SK-N-SH (cell line): ENCODE results near the gene TECPR2. TPM values are rescaled to one million over a fixed set of nuclear protein-coding genes. Genes with fewer than 3 reads are reported as not detected.

ENCODE experiments used
- CTCF ChIA-PET: fragments of 300-600, 350-600 bp; formaldehyde crosslinking; extraction: SDS; loops from one replicate; lab custom pipeline; 2021; lab: Yijun Ruan, JAX
- POLR2A ChIA-PET: fragments of 350-600 bp; sonication (Branson Sonifier 250); formaldehyde crosslinking; extraction: SDS; loops from one replicate; lab custom pipeline; 2020; ENCODE audit warnings: antibody characterized with exemption, inconsistent platforms; lab: Yijun Ruan, JAX
- DNase-seq: peaks from one replicate; pipeline ENCODE4 v3.0.0; 2012
- H2AFZ ChIP-seq: fragments of 200-600 bp; sonication (generic); 2 replicates; pipeline ENCODE4 v1.8.1; 2016; ENCODE audit warnings: antibody characterized with exemption, mild to moderate bottlenecking, low read depth
- H3F3A ChIP-seq: fragments of 200-600 bp; sonication (generic); replicated peaks from 2 replicates; pipeline ENCODE3; 2016; ENCODE audit warnings: antibody characterized with exemption, mild to moderate bottlenecking; ENCODE audit not compliant: insufficient read depth
- H3K27ac ChIP-seq, 2 experiments: fragments of 200-500 bp in 1 of 2; fragments of 200-600 bp in 1 of 2; sonication (Bioruptor generic) in 1 of 2; sonication (generic), shearing (Covaris generic) in 1 of 2; 2 replicates each; pipeline versions ENCODE4 v1.5.1 to v1.6.1; 2014 to 2016; ENCODE audit warnings: low read depth in 2 of 2, inconsistent platforms in 1 of 2, low read length in 1 of 2, mild to moderate bottlenecking in 1 of 2, mixed read lengths in 1 of 2
- H3K27me3 ChIP-seq: fragments of 200-600 bp; sonication (generic), shearing (Covaris generic); 2 replicates; pipeline ENCODE4 v1.6.1; 2016; ENCODE audit warnings: mixed run types; ENCODE audit not compliant: insufficient read depth
- H3K36me3 ChIP-seq, 2 experiments: fragments of 200-500 bp in 1 of 2; fragments of 200-600 bp in 1 of 2; sonication (Bioruptor generic) in 1 of 2; sonication (generic) in 1 of 2; replicated peaks in 1 of 2; 2 replicates each; pipeline versions ENCODE3 to v1.5.1; 2014 to 2016; ENCODE audit warnings: low read length in 1 of 2, mild to moderate bottlenecking in 1 of 2; ENCODE audit not compliant: insufficient read depth in 2 of 2, control insufficient read depth in 1 of 2
- H3K4me1 ChIP-seq, 2 experiments: fragments of 200-500 bp in 1 of 2; fragments of 200-600 bp in 1 of 2; sonication (Bioruptor generic) in 1 of 2; sonication (generic), shearing (Covaris generic) in 1 of 2; 2 replicates each; pipeline versions ENCODE4 v1.5.1 to v1.6.1; 2014 to 2016; ENCODE audit warnings: low read depth in 1 of 2, low read length in 1 of 2, mixed run types in 1 of 2; ENCODE audit not compliant: insufficient read depth in 2 of 2, control insufficient read depth in 1 of 2
- H3K4me2 ChIP-seq: fragments of 200-600 bp; sonication (generic), shearing (Covaris generic); 2 replicates; pipeline ENCODE4 v1.6.1; 2017; ENCODE audit warnings: mixed run types
- H3K4me3 ChIP-seq, 2 experiments: fragments of 200-500 bp in 1 of 2; fragments of 200-600 bp in 1 of 2; sonication (Bioruptor generic) in 1 of 2; sonication (generic), shearing (Covaris generic) in 1 of 2; 2 replicates each; pipeline versions ENCODE4 v1.5.1 to v1.8.1; 2014 to 2016; ENCODE audit warnings: low read depth in 2 of 2, inconsistent platforms in 1 of 2, low read length in 1 of 2, mild to moderate bottlenecking in 1 of 2, mixed read lengths in 1 of 2, moderate library complexity in 1 of 2
- H3K79me2 ChIP-seq: fragments of 200-600 bp; sonication (generic); 2 replicates; pipeline ENCODE4 v1.8.1; 2017; ENCODE audit warnings: mild to moderate bottlenecking; ENCODE audit not compliant: insufficient read depth
- H3K9ac ChIP-seq: fragments of 200-600 bp; sonication (generic); 2 replicates; pipeline ENCODE4 v1.6.1; 2017; ENCODE audit warnings: mixed run types
- H3K9me2 ChIP-seq: fragments of 200-600 bp; sonication (generic); 2 replicates; pipeline ENCODE4 v1.6.1; 2017; ENCODE audit warnings: mixed run types
- H3K9me3 ChIP-seq: fragments of 200-600 bp; sonication (generic); 2 replicates; pipeline ENCODE4 v1.6.1; 2017; ENCODE audit warnings: mixed run types, mild to moderate bottlenecking, moderate library complexity
- H4K20me1 ChIP-seq: fragments of 200-600 bp; sonication (generic); 2 replicates; pipeline ENCODE4 v1.6.1; 2017; ENCODE audit warnings: mild to moderate bottlenecking, mixed run types; ENCODE audit not compliant: insufficient read depth
- FOXJ3 ChIP-seq: sonication (generic); formaldehyde crosslinking; IDR thresholded peaks from 2 replicates; pipeline ENCODE4 v1.5.1; 2020; ENCODE audit warnings: mild to moderate bottlenecking, missing genetic modification reagents
- FOXM1 ChIP-seq: IDR thresholded peaks from 2 replicates; pipeline ENCODE4 v1.4.0; 2012; ENCODE audit warnings: low read depth, mild to moderate bottlenecking
- JUND ChIP-seq: IDR thresholded peaks from 2 replicates; pipeline ENCODE4 v1.4.0; 2012
- POLR2AphosphoS5 ChIP-seq: IDR thresholded peaks from 2 replicates; pipeline ENCODE4 v1.6.1; 2012; ENCODE audit warnings: low read depth, low read length
- RAD21 ChIP-seq: IDR thresholded peaks from 2 replicates; pipeline ENCODE4 v1.6.1; 2012; ENCODE audit warnings: mild to moderate bottlenecking, low read length
- WGBS: methylation state at CpG from one replicate; pipeline ENCODE4 v1.1.6; 2017; ENCODE audit warnings: low lambda C conversion rate; 5-methylcytosine and 5-hydroxymethylcytosine counted together
- polyA plus RNA-seq, 3 experiments: library from polyadenylated mRNA; depleted of rRNA; stranded (reverse); fragments of >200 nt; gene quantifications; 2 replicates each; pipeline ENCODE4 v1.2.3, GENCODE V29; 2012
- TF ChIP-seq, protein P1 (sequence below): fragments of 150-350 bp; IDR thresholded peaks from 2 replicates; pipeline ENCODE4 v1.6.1; 2017; ENCODE audit warnings: antibody characterized with exemption, low read length, low read depth, borderline replicate concordance
- TF ChIP-seq, protein P2 (sequence below): IDR thresholded peaks from 2 replicates; pipeline ENCODE4 v1.4.0; 2012; ENCODE audit warnings: low read depth, borderline replicate concordance
- TF ChIP-seq, protein P3 (sequence below): IDR thresholded peaks from 2 replicates; pipeline ENCODE4 v1.6.1; 2012; ENCODE audit warnings: mild to moderate bottlenecking, low read depth, low read length, moderate library complexity
- TF ChIP-seq, protein P4 (sequence below): IDR thresholded peaks from 2 replicates; pipeline ENCODE4; 2012

The TECPR2 gene
- polyA plus RNA-seq, 1 of the 3 experiments (the other 2 are of a cell fraction): 6.9 TPM

DNA sequence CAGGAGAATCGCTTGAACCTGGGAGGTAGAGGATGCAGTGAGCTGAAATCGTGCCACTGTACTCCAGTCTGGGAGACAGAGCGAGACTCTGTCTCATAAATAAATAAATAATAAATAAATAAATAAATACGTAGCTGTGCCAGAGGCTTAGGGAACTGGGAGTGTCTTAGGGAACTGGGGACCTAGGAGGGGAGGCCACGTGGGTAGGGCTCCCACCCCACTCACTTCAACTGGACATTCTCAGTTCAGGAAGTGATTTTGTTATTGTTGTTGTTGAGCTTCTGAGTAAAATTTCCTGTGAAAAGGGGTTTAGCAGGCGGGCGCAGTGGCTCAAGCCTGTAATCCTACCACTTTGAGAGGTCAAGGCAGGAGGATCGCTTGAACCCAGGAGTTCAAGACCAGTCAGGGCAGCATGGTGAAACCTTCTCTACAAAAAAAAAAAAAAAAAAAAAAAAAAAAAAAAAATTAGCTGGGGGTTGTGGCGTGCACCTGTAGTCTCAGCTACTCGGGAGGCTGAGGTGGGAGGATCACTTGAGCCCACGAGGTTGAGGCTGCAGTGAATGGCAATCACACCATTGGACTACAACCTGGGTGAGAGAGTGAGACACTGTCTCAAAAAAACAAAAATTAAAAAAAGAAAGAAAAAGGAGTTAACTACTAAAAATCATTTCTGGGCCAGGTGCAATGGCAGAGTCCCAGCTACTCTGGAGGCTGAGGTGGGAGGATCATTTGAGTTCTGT lies 165.9 kb downstream of the TECPR2 start:
- Histone ChIP-seq H3K4me3 (no peak overlapping the region), H3K36me3 (no peaks in the 10 kb centered on the region), H3K9ac (no peak overlapping the region), H3K9me3 (no peaks in the 10 kb centered on the region), H3K27ac (no peak overlapping the region), H3K9me2 (no peaks in the 10 kb centered on the region), H3F3A (peaks cover 8% of the 10 kb centered on the region), H3K4me1 (peaks cover 0 to 11% of the 10 kb centered on the region in 2 experiments; a peak in 2 of 4 replicates), H3K79me2 (no peaks in the 10 kb centered on the region), H2AFZ (no peak overlapping the region), H3K27me3 (no peaks in the 10 kb centered on the region)
- 89% methylated on average over 11 of the region's 11 CpGs for WGBS
- ChIA-PET CTCF (interaction anchor here (1.8 kb wide), 1 partner anchor 91 kb away, joined by 4 read pairs; no protein-coding TSS in a partner anchor), POLR2A (interaction anchor here (0.5 kb wide), 1 partner anchor 15 kb away, joined by 4 read pairs; no protein-coding TSS in a partner anchor)
- TF ChIP-seq JUND: no peak
- TF ChIP-seq POLR2AphosphoS5: no peak
- TF ChIP-seq, protein P1, sequence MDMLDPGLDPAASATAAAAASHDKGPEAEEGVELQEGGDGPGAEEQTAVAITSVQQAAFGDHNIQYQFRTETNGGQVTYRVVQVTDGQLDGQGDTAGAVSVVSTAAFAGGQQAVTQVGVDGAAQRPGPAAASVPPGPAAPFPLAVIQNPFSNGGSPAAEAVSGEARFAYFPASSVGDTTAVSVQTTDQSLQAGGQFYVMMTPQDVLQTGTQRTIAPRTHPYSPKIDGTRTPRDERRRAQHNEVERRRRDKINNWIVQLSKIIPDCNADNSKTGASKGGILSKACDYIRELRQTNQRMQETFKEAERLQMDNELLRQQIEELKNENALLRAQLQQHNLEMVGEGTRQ: no peak
- TF ChIP-seq, protein P2, sequence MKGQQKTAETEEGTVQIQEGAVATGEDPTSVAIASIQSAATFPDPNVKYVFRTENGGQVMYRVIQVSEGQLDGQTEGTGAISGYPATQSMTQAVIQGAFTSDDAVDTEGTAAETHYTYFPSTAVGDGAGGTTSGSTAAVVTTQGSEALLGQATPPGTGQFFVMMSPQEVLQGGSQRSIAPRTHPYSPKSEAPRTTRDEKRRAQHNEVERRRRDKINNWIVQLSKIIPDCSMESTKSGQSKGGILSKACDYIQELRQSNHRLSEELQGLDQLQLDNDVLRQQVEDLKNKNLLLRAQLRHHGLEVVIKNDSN: no peak
- no peak for TF ChIP-seq RAD21
- no peak for TF ChIP-seq FOXM1
- no peak for TF ChIP-seq FOXJ3
- TF ChIP-seq, protein P3, sequence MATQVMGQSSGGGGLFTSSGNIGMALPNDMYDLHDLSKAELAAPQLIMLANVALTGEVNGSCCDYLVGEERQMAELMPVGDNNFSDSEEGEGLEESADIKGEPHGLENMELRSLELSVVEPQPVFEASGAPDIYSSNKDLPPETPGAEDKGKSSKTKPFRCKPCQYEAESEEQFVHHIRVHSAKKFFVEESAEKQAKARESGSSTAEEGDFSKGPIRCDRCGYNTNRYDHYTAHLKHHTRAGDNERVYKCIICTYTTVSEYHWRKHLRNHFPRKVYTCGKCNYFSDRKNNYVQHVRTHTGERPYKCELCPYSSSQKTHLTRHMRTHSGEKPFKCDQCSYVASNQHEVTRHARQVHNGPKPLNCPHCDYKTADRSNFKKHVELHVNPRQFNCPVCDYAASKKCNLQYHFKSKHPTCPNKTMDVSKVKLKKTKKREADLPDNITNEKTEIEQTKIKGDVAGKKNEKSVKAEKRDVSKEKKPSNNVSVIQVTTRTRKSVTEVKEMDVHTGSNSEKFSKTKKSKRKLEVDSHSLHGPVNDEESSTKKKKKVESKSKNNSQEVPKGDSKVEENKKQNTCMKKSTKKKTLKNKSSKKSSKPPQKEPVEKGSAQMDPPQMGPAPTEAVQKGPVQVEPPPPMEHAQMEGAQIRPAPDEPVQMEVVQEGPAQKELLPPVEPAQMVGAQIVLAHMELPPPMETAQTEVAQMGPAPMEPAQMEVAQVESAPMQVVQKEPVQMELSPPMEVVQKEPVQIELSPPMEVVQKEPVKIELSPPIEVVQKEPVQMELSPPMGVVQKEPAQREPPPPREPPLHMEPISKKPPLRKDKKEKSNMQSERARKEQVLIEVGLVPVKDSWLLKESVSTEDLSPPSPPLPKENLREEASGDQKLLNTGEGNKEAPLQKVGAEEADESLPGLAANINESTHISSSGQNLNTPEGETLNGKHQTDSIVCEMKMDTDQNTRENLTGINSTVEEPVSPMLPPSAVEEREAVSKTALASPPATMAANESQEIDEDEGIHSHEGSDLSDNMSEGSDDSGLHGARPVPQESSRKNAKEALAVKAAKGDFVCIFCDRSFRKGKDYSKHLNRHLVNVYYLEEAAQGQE: no peak
- TF ChIP-seq, protein P4, sequence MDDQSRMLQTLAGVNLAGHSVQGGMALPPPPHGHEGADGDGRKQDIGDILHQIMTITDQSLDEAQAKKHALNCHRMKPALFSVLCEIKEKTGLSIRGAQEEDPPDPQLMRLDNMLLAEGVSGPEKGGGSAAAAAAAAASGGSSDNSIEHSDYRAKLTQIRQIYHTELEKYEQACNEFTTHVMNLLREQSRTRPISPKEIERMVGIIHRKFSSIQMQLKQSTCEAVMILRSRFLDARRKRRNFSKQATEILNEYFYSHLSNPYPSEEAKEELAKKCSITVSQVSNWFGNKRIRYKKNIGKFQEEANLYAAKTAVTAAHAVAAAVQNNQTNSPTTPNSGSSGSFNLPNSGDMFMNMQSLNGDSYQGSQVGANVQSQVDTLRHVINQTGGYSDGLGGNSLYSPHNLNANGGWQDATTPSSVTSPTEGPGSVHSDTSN: no peak
- TF ChIP-seq, all 33 proteins: peak for 0
- H3K4me2 ChIP-seq: no peak overlapping the region
- no peaks in the 10 kb centered on the region for H4K20me1 ChIP-seq
- no peak for DNase-seq
